Fibroblast of pulmonary artery (primary cell): Measurements from ENCODE around the gene RRAS2.

Experiments used
- DNase-seq: peaks from one replicate; pipeline ENCODE4 v3.0.0-alpha.2; 2010; ENCODE audit warnings: low read depth
- H3K4me3 ChIP-seq: replicated peaks from 2 replicates; pipeline ENCODE4 v1.5.1; 2011; ENCODE audit warnings: low read depth, mild to moderate bottlenecking, control low read depth, low read length, moderate library complexity
- CTCF ChIP-seq: IDR thresholded peaks from 2 replicates; pipeline ENCODE4 v1.5.1; 2011; ENCODE audit warnings: mild to moderate bottlenecking, control low read depth, low read length, inconsistent platforms; ENCODE audit errors: missing control alignments

The RRAS2 gene

GRCh38 chr11:14331476-14332136, 27.4 kb downstream of the RRAS2 start:
- TF ChIP-seq CTCF: no peak
- no peak overlapping the region for H3K4me3 ChIP-seq
- no peak for DNase-seq

- no peak for DNase-seq
- no peak overlapping the region for H3K4me3 ChIP-seq
- no peak for TF ChIP-seq CTCF
Observed at GRCh38 chr11:14330881-14331280, 28.1 kb downstream of the RRAS2 start.

- no peak for DNase-seq
- no peak overlapping the region for H3K4me3 ChIP-seq
- no peak for TF ChIP-seq CTCF
Observed at GRCh38 chr11:14329702-14330101, 29.3 kb downstream of the RRAS2 start.

GRCh38 chr11:14327116-14327515, 31.9 kb downstream of the RRAS2 start:
- no peak for DNase-seq
- H3K4me3 ChIP-seq: no peak overlapping the region
- TF ChIP-seq CTCF: no peak

GRCh38 chr11:14323118-14323676, 35.8 kb downstream of the RRAS2 start:
- no peak for TF ChIP-seq CTCF

GRCh38 chr11:14322510-14322909, 36.5 kb downstream of the RRAS2 start:
- DNase-seq: no peak
- no peak overlapping the region for H3K4me3 ChIP-seq
- no peak for TF ChIP-seq CTCF

More at GRCh38 chr11:14323118-14323676, 35.8 kb downstream of the RRAS2 start:
- DNase-seq: no peak
- no peak overlapping the region for H3K4me3 ChIP-seq

GRCh38 chr11:14320020-14320419, 39.0 kb downstream of the RRAS2 start:
- TF ChIP-seq CTCF: no peak
- no peak overlapping the region for H3K4me3 ChIP-seq
- DNase-seq: no peak
